Smooth muscle cell (in vitro differentiated cells): ENCODE results near the gene CLEC19A. TPM values are rescaled to one million over a fixed set of nuclear protein-coding genes. Genes with fewer than 3 reads are reported as not detected.
"Not testable (repeated sequence)": the region's sequence is repeated elsewhere in the genome, so short reads cannot be mapped to it uniquely, and the experiment has no call there.

Experiments used
- DNase-seq: peaks from one replicate; lab custom pipeline; 2025; ENCODE audit not compliant: unreplicated experiment; lab: John Stamatoyannopoulos, UW
- H2AFZ ChIP-seq: fragments of 200-600 bp; sonication (generic); 2 replicates; pipeline ENCODE4 v1.6.0; 2016; ENCODE audit warnings: antibody characterized with exemption, low read depth, mild to moderate bottlenecking
- H3F3A ChIP-seq: fragments of 200-600 bp; sonication (generic); 2 replicates; pipeline ENCODE4 v1.6.0; 2017; ENCODE audit warnings: antibody characterized with exemption, low read depth
- H3K27ac ChIP-seq: fragments of 200-600 bp; sonication (generic); 2 replicates; pipeline ENCODE4 v1.5.1; 2016; ENCODE audit warnings: low read depth, mild to moderate bottlenecking
- H3K27me3 ChIP-seq: fragments of 200-600 bp; sonication (generic); 2 replicates; pipeline ENCODE4 v1.6.1; 2016; ENCODE audit warnings: low read depth, mild to moderate bottlenecking
- H3K36me3 ChIP-seq: fragments of 200-600 bp; sonication (generic); 2 replicates; pipeline ENCODE4 v1.5.1; 2016; ENCODE audit warnings: low read depth
- H3K4me1 ChIP-seq: fragments of 200-600 bp; sonication (generic); 2 replicates; pipeline ENCODE4 v1.5.1; 2016; ENCODE audit warnings: low read depth
- H3K4me2 ChIP-seq: fragments of 200-600 bp; sonication (generic); 2 replicates; pipeline ENCODE4 v1.6.0; 2016; ENCODE audit warnings: mild to moderate bottlenecking
- H3K4me3 ChIP-seq: fragments of 200-600 bp; sonication (generic); 2 replicates; pipeline ENCODE4 v1.5.1; 2016; ENCODE audit warnings: mild to moderate bottlenecking
- H3K79me2 ChIP-seq: fragments of 200-600 bp; sonication (generic); 2 replicates; pipeline ENCODE4 v1.6.0; 2016; ENCODE audit warnings: low read depth, mild to moderate bottlenecking
- H3K9ac ChIP-seq: fragments of 200-600 bp; sonication (generic); 2 replicates; pipeline ENCODE4 v1.6.0; 2016; ENCODE audit warnings: low read depth
- H3K9me3 ChIP-seq: fragments of 200-600 bp; sonication (generic); replicated peaks from 2 replicates; pipeline ENCODE4 v1.5.1; 2016; ENCODE audit warnings: low read depth
- H4K20me1 ChIP-seq: fragments of 200-600 bp; sonication (generic); 2 replicates; pipeline ENCODE4 v1.6.0; 2016; ENCODE audit warnings: low read depth
- CTCF ChIP-seq: fragments of 200-600 bp; sonication (generic); IDR thresholded peaks from 2 replicates; pipeline ENCODE4 v1.5.1; 2017; ENCODE audit warnings: borderline replicate concordance, mild to moderate bottlenecking, antibody characterized with exemption; ENCODE audit not compliant: insufficient read depth, poor library complexity, severe bottlenecking
- WGBS: methylation state at CpG from one replicate; pipeline ENCODE4 v1.1.7; 2016; ENCODE audit warnings: low lambda C conversion rate; 5-methylcytosine and 5-hydroxymethylcytosine counted together
- polyA plus RNA-seq: library from polyadenylated mRNA; unstranded; fragments of >200 nt; fragmentation: Nextera tagmentation; extraction: Ambion mirVana; gene quantifications from 2 replicates; pipeline ENCODE4 v1.2.1, GENCODE V29; 2016
- total RNA-seq: library from RNA; depleted of rRNA; stranded (reverse); fragments of >200 nt; gene quantifications from 2 replicates; pipeline ENCODE4 v1.2.3, GENCODE V29; 2014

Gene CLEC19A
- total and polyA plus RNA-seq, 2 experiments from 2014 or later = not detected

- no peaks in the 10 kb centered on the region for H3K27me3 ChIP-seq
- no peaks in the 10 kb centered on the region for H3K36me3 ChIP-seq
- 91% methylated on average over 2 of the region's 2 CpGs for WGBS
- no peak overlapping the region for H3K4me3 ChIP-seq
- no peaks in the 10 kb centered on the region for H3K9me3 ChIP-seq
- no peak for TF ChIP-seq CTCF
- no peaks in the 10 kb centered on the region for H3F3A ChIP-seq
- no peak overlapping the region for H2AFZ ChIP-seq
- no peaks in the 10 kb centered on the region for H4K20me1 ChIP-seq
- no peak for DNase-seq
- no peak overlapping the region for H3K27ac ChIP-seq
- H3K4me1 ChIP-seq = peaks cover 3% of the 10 kb centered on the region
- H3K79me2 ChIP-seq = no peaks in the 10 kb centered on the region
- H3K9ac ChIP-seq = no peak overlapping the region
- no peak overlapping the region for H3K4me2 ChIP-seq
These were observed 29.3 kb downstream of the CLEC19A start for GRCh38 chr16:19314718-19315425.

- Histone ChIP-seq H2AFZ (no peak overlapping the region), H3K36me3 (no peaks in the 10 kb centered on the region), H3K9ac (no peak overlapping the region), H3K4me1 (peaks cover 3% of the 10 kb centered on the region), H3K9me3 (no peaks in the 10 kb centered on the region), H3K27ac (no peak overlapping the region), H3K4me3 (no peak overlapping the region), H4K20me1 (no peaks in the 10 kb centered on the region), H3K27me3 (no peaks in the 10 kb centered on the region), H3K79me2 (no peaks in the 10 kb centered on the region), H3F3A (no peaks in the 10 kb centered on the region), H3K4me2 (no peak overlapping the region)
- no peak for TF ChIP-seq CTCF
- 69% methylated on average over 5 of the region's 5 CpGs for WGBS
- no peak for DNase-seq
These were observed 30.4 kb downstream of the CLEC19A start for GRCh38 chr16:19315889-19316433.

- no peaks in the 10 kb centered on the region for H3K36me3 ChIP-seq
- no peak overlapping the region for H3K27ac ChIP-seq
- H3K9ac ChIP-seq = no peak overlapping the region
- no peaks in the 10 kb centered on the region for H3K79me2 ChIP-seq
- TF ChIP-seq CTCF = no peak
- peaks cover 3% of the 10 kb centered on the region for H3K4me1 ChIP-seq
- no peaks in the 10 kb centered on the region for H3K27me3 ChIP-seq
- no peaks in the 10 kb centered on the region for H3K9me3 ChIP-seq
- no peaks in the 10 kb centered on the region for H4K20me1 ChIP-seq
- no peak overlapping the region for H3K4me2 ChIP-seq
- no peaks in the 10 kb centered on the region for H3F3A ChIP-seq
- H2AFZ ChIP-seq = no peak overlapping the region
- no peak overlapping the region for H3K4me3 ChIP-seq
- DNase-seq = no peak
- 57% methylated on average over 7 of the region's 7 CpGs for WGBS
These were observed 31.3 kb downstream of the CLEC19A start for GRCh38 chr16:19316846-19317245.

- 73% methylated on average over 2 of the region's 2 CpGs for WGBS
- not testable (repeated sequence) for H4K20me1 ChIP-seq
These were observed 35.7 kb downstream of the CLEC19A start for GRCh38 chr16:19321186-19321585.

More at GRCh38 chr16:19321186-19321585, 35.7 kb downstream of the CLEC19A start:
- not testable (repeated sequence) for H3K9me3 ChIP-seq, H3K4me2 ChIP-seq, H3K36me3 ChIP-seq, H3K79me2 ChIP-seq, DNase-seq, H3K4me1 ChIP-seq, H3K9ac ChIP-seq, H3F3A ChIP-seq, H3K4me3 ChIP-seq, H3K27me3 ChIP-seq, H3K27ac ChIP-seq, H2AFZ ChIP-seq
